ENCODE measurements around the gene INMT. TPM values are rescaled to one million over a fixed set of nuclear protein-coding genes. Genes with fewer than 3 reads are reported as not detected.

INMT gene
- total and polyA plus RNA-seq, 2 of the 8 experiments (the other 6 are each of a cell fraction or from before 2014, with no cell fraction given), result 0.60 to 0.94 TPM

GRCh38 chr7:30795161-30795948, 43.4 kb downstream of the INMT start:
- FAIRE-seq, result no peak
- Histone ChIP-seq H2BK120ac (replicated peaks; ENCODE audit: low read depth, low read length) (no peak overlapping the region), H4K5ac (ENCODE audit: insufficient read length, low read depth, low read length) (no peak overlapping the region), H3K79me1 (ENCODE audit: low read depth, low read length) (no peaks in the 10 kb centered on the region; the same call in 1 of the 2 replicates), H3K9ac (replicated peaks in 1 of 4; ENCODE audit: extremely low read depth in 1 of 4, low read depth in 3 of 4, low read length in 3 of 4) (no peak overlapping the region), H4K91ac (replicated peaks; ENCODE audit: insufficient read length, low read length) (no peak overlapping the region), H2BK15ac (ENCODE audit: low read length) (no peak overlapping the region), H4K20me1 (replicated peaks in 1 of 2; ENCODE audit: control insufficient read depth in 1 of 2, insufficient read depth in 2 of 2, low read length in 2 of 2) (no peaks in the 10 kb centered on the region), H3K14ac (ENCODE audit: insufficient read length) (no peak overlapping the region), H2AFZ (ENCODE audit: low read length) (no peak overlapping the region), H4K8ac (ENCODE audit: extremely low read depth, insufficient read depth, low read length) (no peak overlapping the region), H3K23me2 (ENCODE audit: low read depth, low read length) (0 out of 2 replicates have a peak, but pooled peaks cover 2% of the 10 kb centered on the region), H3K4me1 (replicated peaks in 1 of 4; ENCODE audit: control insufficient read depth in 3 of 4, insufficient read depth in 4 of 4, low read length in 3 of 4) (0 out of 7 replicates have a peak, but pooled peaks cover 0 to 3% (median 0%) of the 10 kb centered on the region in 4 experiments), H3K4me2 (ENCODE audit: insufficient read depth in 1 of 2, low read depth in 2 of 2, low read length in 2 of 2) (no peak overlapping the region), H2BK5ac (ENCODE audit: low read depth, low read length) (no peak overlapping the region), H3K79me2 (ENCODE audit: control insufficient read depth in 1 of 2, insufficient read depth in 2 of 2, low read length in 2 of 2) (no peaks in the 10 kb centered on the region), H3K4me3 (ENCODE audit: extremely low read depth in 1 of 4, insufficient read depth in 2 of 4, low read depth in 3 of 4, low read length in 4 of 4) (no peak overlapping the region), H3K23ac (ENCODE audit: insufficient read length) (no peak overlapping the region), H3K9me3 (ENCODE audit: insufficient read depth in 2 of 2, low read depth in 1 of 2, low read length in 1 of 2) (no peaks in the 10 kb centered on the region), H2BK12ac (ENCODE audit: low read depth, low read length) (no peak overlapping the region), H3K27me3 (replicated peaks in 1 of 4; ENCODE audit: control insufficient read depth in 3 of 4, extremely low read depth in 1 of 4, insufficient read depth in 3 of 4, low read length in 3 of 4) (no peaks in the 10 kb centered on the region), H3K56ac (replicated peaks; ENCODE audit: insufficient read length, low read depth, low read length) (no peak overlapping the region), H2BK20ac (ENCODE audit: low read length) (no peak overlapping the region), H2AK5ac (ENCODE audit: low read depth, low read length) (no peak overlapping the region), H3K27ac (ENCODE audit: low read depth, low read length) (no peak overlapping the region), H3K18ac (ENCODE audit: extremely low read depth, low read length) (no peak overlapping the region), H3K36me3 (ENCODE audit: control insufficient read depth in 2 of 4, insufficient read depth in 4 of 4, low read length in 3 of 4) (peaks cover 0 to 3% (median 0%) of the 10 kb centered on the region in 4 experiments; a peak in 1 of 8 replicates), H3K4ac (replicated peaks; ENCODE audit: insufficient read length, low read depth, low read length) (no peak overlapping the region)
- TF ChIP-seq BRCA1 (IDR thresholded peaks at IDR 0.05; ENCODE audit: low read depth, low read length) (no peak), POLR2AphosphoS5 (IDR thresholded peaks at IDR 0.05; ENCODE audit: low read depth, low read length) (no peak), SIN3A (conservative IDR thresholded peaks at IDR 0.05 in 1 of 2, IDR thresholded peaks at IDR 0.05 in 1 of 2; ENCODE audit: low read depth in 1 of 2, low read length in 2 of 2) (no peak), ASH2L (IDR thresholded peaks at IDR 0.05; ENCODE audit: low read length) (no peak), CTCF (IDR thresholded peaks at IDR 0.05; ENCODE audit: control extremely low read depth in 1 of 3, insufficient read depth in 1 of 3, low read depth in 1 of 3, low read length in 3 of 3) (peak in 1 of 3 experiments; percentile 18; a peak in 1 of 4 replicates)
- ChIA-PET POLR2A (ENCODE audit: partially characterized antibody) (no interaction called here), CTCF (ENCODE audit: partially characterized antibody) (interaction anchor here (0.6 to 2.1 kb wide), 9 partner anchors 10 to 330 kb away, joined by 3 to 6 read pairs (median 4); partner anchors contain the start of gene AQP1)
- no peak for DNase-seq (ENCODE audit: low read depth in 1 of 2, low spot score in 2 of 2)
- WGBS, 2 experiments (ENCODE audit: extremely low coverage in 1 of 2, insufficient coverage in 1 of 2, insufficient read length in 1 of 2, insufficient replicate concordance in 2 of 2, low coverage in 1 of 2, low lambda C conversion rate in 2 of 2, missing lambda C conversion rate in 1 of 2), result 81% methylated on average over 2 of the region's 2 CpGs; no CpG with 5 or more reads in 1 of the 2 experiments
